ENCODE measurements around the gene UBAP1. TPM values are rescaled to one million over a fixed set of nuclear protein-coding genes. Genes with fewer than 3 reads are reported as not detected.
"Not testable (repeated sequence)": the region's sequence is repeated elsewhere in the genome, so short reads cannot be mapped to it uniquely, and the experiment has no call there.

UBAP1 gene
- total RNA-seq, 1 experiment from 2014 or later: 58.0 TPM

- peak; percentile 8 for DNase-seq (ENCODE audit: low spot score)
- in situ Hi-C loops (cut with HindIII; ENCODE audit: low sequenced_read_pairs): no loop called here
Observed at GRCh38 chr9:34254141-34254913, 75.5 kb downstream of the UBAP1 start.

GRCh38 chr9:34254966-34255825, 76.4 kb downstream of the UBAP1 start:
- in situ Hi-C loops (cut with HindIII; ENCODE audit: low sequenced_read_pairs): no loop called here
- DNase-seq (ENCODE audit: low spot score): no peak

GRCh38 chr9:34256104-34256503, 77.3 kb downstream of the UBAP1 start:
- no peak for DNase-seq (ENCODE audit: low spot score)
- in situ Hi-C loops (cut with HindIII; ENCODE audit: low sequenced_read_pairs): no loop called here

GRCh38 chr9:34256987-34257585, 78.2 kb downstream of the UBAP1 start:
- in situ Hi-C loops (cut with HindIII; ENCODE audit: low sequenced_read_pairs): no loop called here

GRCh38 chr9:34259315-34259714, 80.5 kb downstream of the UBAP1 start:
- in situ Hi-C loops (cut with HindIII; ENCODE audit: low sequenced_read_pairs): no loop called here
- no peak for DNase-seq (ENCODE audit: low spot score)

More at GRCh38 chr9:34256987-34257585, 78.2 kb downstream of the UBAP1 start:
- no peak for DNase-seq (ENCODE audit: low spot score)

GRCh38 chr9:34262971-34263370, 84.1 kb downstream of the UBAP1 start:
- no peak for DNase-seq (ENCODE audit: low spot score)
- in situ Hi-C loops (cut with HindIII; ENCODE audit: low sequenced_read_pairs): no loop called here

- in situ Hi-C loops (cut with HindIII; ENCODE audit: low sequenced_read_pairs): no loop called here
- DNase-seq (ENCODE audit: low spot score): no peak
Observed at GRCh38 chr9:34267660-34268059, 88.8 kb downstream of the UBAP1 start.

GRCh38 chr9:34271265-34272006, 92.6 kb downstream of the UBAP1 start:
- in situ Hi-C loops (cut with HindIII; ENCODE audit: low sequenced_read_pairs): no loop called here
- no peak for DNase-seq (ENCODE audit: low spot score)

GRCh38 chr9:34272101-34272541, 93.3 kb downstream of the UBAP1 start:
- DNase-seq (ENCODE audit: low spot score): no peak
- in situ Hi-C loops (cut with HindIII; ENCODE audit: low sequenced_read_pairs): no loop called here

GRCh38 chr9:34273588-34273987, 94.7 kb downstream of the UBAP1 start:
- DNase-seq (ENCODE audit: low spot score); in situ Hi-C loops (cut with HindIII; ENCODE audit: low sequenced_read_pairs): not testable (repeated sequence)

- in situ Hi-C loops (cut with HindIII; ENCODE audit: low sequenced_read_pairs): no loop called here
- no peak for DNase-seq (ENCODE audit: low spot score)
Observed at GRCh38 chr9:34275811-34276210, 97.0 kb downstream of the UBAP1 start.

GRCh38 chr9:34276772-34277171, 97.9 kb downstream of the UBAP1 start:
- in situ Hi-C loops (cut with HindIII; ENCODE audit: low sequenced_read_pairs): no loop called here
- no peak for DNase-seq (ENCODE audit: low spot score)

GRCh38 chr9:34279411-34279810, 100.6 kb downstream of the UBAP1 start:
- in situ Hi-C loops (cut with HindIII; ENCODE audit: low sequenced_read_pairs): no loop called here
- no peak for DNase-seq (ENCODE audit: low spot score)

- no peak for DNase-seq (ENCODE audit: low spot score)
- in situ Hi-C loops (cut with HindIII; ENCODE audit: low sequenced_read_pairs): no loop called here
Observed at GRCh38 chr9:34282096-34282495, 103.3 kb downstream of the UBAP1 start.

- DNase-seq (ENCODE audit: low spot score): no peak
- in situ Hi-C loops (cut with HindIII; ENCODE audit: low sequenced_read_pairs): no loop called here
Observed at GRCh38 chr9:34289159-34289558, 110.3 kb downstream of the UBAP1 start.

- in situ Hi-C loops (cut with HindIII; ENCODE audit: low sequenced_read_pairs): no loop called here
- DNase-seq (ENCODE audit: low spot score): no peak
Observed at GRCh38 chr9:34291023-34291422, 112.2 kb downstream of the UBAP1 start.

- no peak for DNase-seq (ENCODE audit: low spot score)
- in situ Hi-C loops (cut with HindIII; ENCODE audit: low sequenced_read_pairs): no loop called here
Observed at GRCh38 chr9:34291423-34291822, 112.6 kb downstream of the UBAP1 start.

GRCh38 chr9:34292552-34292951, 113.7 kb downstream of the UBAP1 start:
- in situ Hi-C loops (cut with HindIII; ENCODE audit: low sequenced_read_pairs): no loop called here
- no peak for DNase-seq (ENCODE audit: low spot score)

- in situ Hi-C loops (cut with HindIII; ENCODE audit: low sequenced_read_pairs); DNase-seq (ENCODE audit: low spot score): not testable (repeated sequence)
Observed at GRCh38 chr9:34301064-34301463, 122.2 kb downstream of the UBAP1 start.
